Inflammatory macrophage treated with lipopolysaccharide for 1 hour (primary cell): ENCODE results near the gene DHRS9.
"Not testable (repeated sequence)": the region's sequence is repeated elsewhere in the genome, so short reads cannot be mapped to it uniquely, and the experiment has no call there.

Source experiments
- DNase-seq, 2 donors: peaks; one replicate each; pipeline ENCODE4 v3.0.0-alpha.2; 2020 to 2022

DHRS9 gene

DNA sequence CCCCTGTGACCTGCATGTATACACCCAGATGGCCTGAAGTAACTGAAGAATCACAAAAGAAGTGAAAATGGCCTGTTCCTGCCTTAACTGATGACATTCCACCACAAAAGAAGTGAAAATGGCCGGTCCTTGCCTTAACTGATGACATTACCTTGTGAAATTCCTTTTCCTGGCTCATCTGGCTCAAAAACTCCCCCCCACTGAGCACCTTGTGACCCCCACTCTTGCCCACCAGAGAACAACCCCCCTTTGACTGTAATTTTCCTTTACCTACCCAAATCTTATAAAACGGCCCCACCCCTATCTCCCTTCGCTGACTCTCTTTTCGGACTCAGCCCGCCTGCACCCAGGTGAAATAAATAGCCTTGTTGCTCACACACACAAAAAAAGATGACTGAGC lies 67.1 kb downstream of the DHRS9 start:
- not testable (repeated sequence) for DNase-seq

GRCh38 chr2:169136885-169137534 lies 67.6 kb downstream of the DHRS9 start:
- no peak for DNase-seq

DNA sequence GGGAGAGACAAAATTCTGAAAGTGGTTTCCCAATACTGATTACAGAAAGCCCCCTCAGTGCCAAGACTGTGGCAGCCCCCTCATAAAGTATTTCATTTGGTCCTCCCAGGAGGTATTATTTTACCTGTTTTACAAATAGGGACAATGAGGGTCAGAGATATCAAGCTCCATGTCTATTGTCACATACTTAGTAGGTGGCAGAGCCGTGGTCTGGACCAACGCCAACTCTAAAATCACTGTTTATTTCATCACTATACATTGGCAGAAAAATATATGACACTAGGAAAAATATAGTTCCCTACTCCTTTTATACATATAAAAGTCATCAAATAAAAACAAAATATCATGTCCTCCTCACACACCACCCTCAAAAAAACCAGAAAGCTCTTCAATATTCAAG lies 68.6 kb downstream of the DHRS9 start:
- no peak for DNase-seq

GRCh38 chr2:169139145-169139544 lies 69.8 kb downstream of the DHRS9 start:
- no peak for DNase-seq

DNA sequence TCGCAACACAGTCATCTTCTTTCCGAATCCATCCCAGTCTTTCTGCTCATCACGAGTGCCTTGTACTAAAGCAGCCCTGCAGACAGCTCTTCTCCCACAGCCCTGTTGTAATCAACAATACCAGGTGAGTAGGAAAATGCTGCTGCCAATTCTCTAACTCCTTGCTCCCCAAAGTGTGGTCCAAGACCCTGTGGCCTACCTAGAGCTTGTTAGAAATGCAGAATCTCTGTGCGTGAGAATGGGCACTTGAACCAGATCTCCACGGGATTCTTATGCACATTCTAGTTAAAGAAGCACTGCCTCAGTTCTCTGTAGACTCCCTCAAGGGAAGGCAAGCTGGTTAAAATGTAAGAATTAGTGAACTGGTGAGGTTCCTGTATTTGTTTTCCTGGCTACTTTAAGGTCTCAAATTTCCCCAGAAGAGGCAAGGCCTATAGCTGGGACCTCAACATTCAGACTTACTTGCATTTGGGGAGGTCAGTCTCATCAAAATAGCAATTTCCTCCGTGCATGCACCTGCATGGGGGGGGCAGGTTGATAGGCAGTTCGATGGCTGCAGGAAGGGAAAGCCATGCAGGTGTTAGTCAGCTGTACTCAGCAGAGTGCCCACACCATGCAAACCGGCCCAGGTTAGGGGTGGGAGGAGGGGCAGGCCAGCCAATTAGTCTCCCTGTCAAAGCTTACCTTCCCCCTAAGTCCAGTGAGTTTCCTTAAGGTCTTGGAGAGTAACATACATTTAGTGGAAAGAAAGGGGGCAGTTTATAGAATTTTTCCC lies 70.8 kb downstream of the DHRS9 start:
- DNase-seq = no peak

- DNase-seq = peak; percentile 35 to 90
These were observed 72.5 kb downstream of the DHRS9 start for GRCh38 chr2:169141713-169142352.

DNA sequence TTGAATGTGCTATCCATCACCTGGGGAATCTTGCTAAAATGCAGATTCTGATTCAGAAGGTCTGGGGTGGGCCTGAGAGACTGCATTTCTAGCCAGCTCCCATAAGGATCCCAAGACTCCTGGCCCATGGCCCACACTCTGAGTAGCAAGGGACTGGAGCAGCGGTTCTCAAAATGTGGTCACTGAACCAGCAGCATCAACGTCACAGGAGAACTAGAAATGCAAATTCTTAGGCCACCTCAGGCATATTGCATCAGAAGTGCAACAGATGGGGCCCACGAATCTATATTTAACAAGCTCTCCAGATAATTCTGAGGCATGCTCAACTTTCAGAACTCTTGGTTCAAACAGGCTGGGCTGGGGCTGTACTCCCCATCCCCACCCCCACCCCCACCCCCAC lies 74.6 kb downstream of the DHRS9 start:
- no peak for DNase-seq
